Endothelial cell of umbilical vein (primary cell): ENCODE measurements around the gene VARS1. TPM values are rescaled to one million over a fixed set of nuclear protein-coding genes. Genes with fewer than 3 reads are reported as not detected.

Experiments
- BruUV-seq: library from RNA; stranded (reverse); fragments of 400-500 nt; replicated peaks from 2 replicates; lab custom pipeline; 2021; lab: Mats Ljungman, UMichigan
- CTCF ChIA-PET: fragments of 300-600, 350-600 bp; sonication (Branson Sonifier 250); formaldehyde crosslinking; loops from one replicate; lab custom pipeline; 2021; ENCODE audit warnings: antibody characterized with exemption, inconsistent platforms; lab: Charles Lee
- POLR2A ChIA-PET: fragments of 300-600, 350-600 bp; sonication (Branson Sonifier 250); formaldehyde crosslinking; loops from one replicate; lab custom pipeline; 2021; ENCODE audit warnings: antibody characterized with exemption, inconsistent platforms; lab: Charles Lee
- DNase-seq: peaks from one replicate; pipeline ENCODE4 v3.0.0-alpha.2; 2011; ENCODE audit warnings: low read depth, low spot score
- FAIRE-seq: peaks from 2 replicates; lab custom pipeline; 2011; peaks lifted over from hg19 to GRCh38; lab: Jason Lieb, UNC
- H2AFZ ChIP-seq: 2 replicates; pipeline ENCODE4 v1.6.0; 2012; ENCODE audit warnings: low read depth, low read length, control low read depth, inconsistent platforms
- H3K27ac ChIP-seq: 2 replicates; pipeline ENCODE4 v1.5.1; 2011; ENCODE audit warnings: low read depth, mild to moderate bottlenecking, control low read depth, low read length, moderate library complexity; ENCODE audit not compliant: insufficient read depth
- H3K27me3 ChIP-seq, 2 experiments: 2 replicates each; pipeline versions ENCODE4 v1.6.0 to v1.6.1; 2011; ENCODE audit warnings: low read length in 2 of 2, mixed read lengths in 1 of 2; ENCODE audit not compliant: control insufficient read depth in 2 of 2, insufficient read depth in 2 of 2
- H3K36me3 ChIP-seq, 2 experiments: 2 replicates in 1 of 2; 3 replicates in 1 of 2; pipeline ENCODE4 v1.5.1; 2011; ENCODE audit warnings: low read length in 2 of 2, mild to moderate bottlenecking in 1 of 2, moderate library complexity in 1 of 2; ENCODE audit not compliant: control insufficient read depth in 2 of 2, insufficient read depth in 2 of 2; ENCODE audit errors: extremely low read depth in 1 of 2
- H3K4me1 ChIP-seq: 3 replicates; pipeline ENCODE4 v1.5.1; 2011; ENCODE audit warnings: mild to moderate bottlenecking, low read length; ENCODE audit not compliant: control insufficient read depth, insufficient read depth; ENCODE audit errors: extremely low read depth
- H3K4me2 ChIP-seq: 2 replicates; pipeline ENCODE4 v1.6.1; 2011; ENCODE audit warnings: low read length, control low read depth, mixed read lengths; ENCODE audit not compliant: insufficient read depth
- H3K4me3 ChIP-seq, 3 experiments: fragments of 200-600 bp in 1 of 3; sonication (generic), shearing (Covaris generic) in 1 of 3; replicated peaks in 1 of 3; 2 replicates each; pipeline ENCODE4 v1.5.1; 2011 to 2016; ENCODE audit warnings: control low read depth in 3 of 3, low read length in 3 of 3, mild to moderate bottlenecking in 2 of 3, inconsistent platforms in 1 of 3, low read depth in 1 of 3, moderate library complexity in 1 of 3; ENCODE audit not compliant: insufficient read depth in 1 of 3
- H3K79me2 ChIP-seq: 2 replicates; pipeline ENCODE4 v1.6.0; 2012; ENCODE audit warnings: low read length, inconsistent platforms; ENCODE audit not compliant: control insufficient read depth, insufficient read depth
- H3K9ac ChIP-seq: replicated peaks from 2 replicates; pipeline ENCODE3; 2011; ENCODE audit warnings: low read length, control low read depth; ENCODE audit not compliant: insufficient read depth; ENCODE audit errors: extremely low read depth
- H3K9me1 ChIP-seq: replicated peaks from 3 replicates; pipeline ENCODE4 v1.6.0; 2011; ENCODE audit warnings: mild to moderate bottlenecking, low read length; ENCODE audit not compliant: control insufficient read depth, insufficient read depth; ENCODE audit errors: extremely low read depth
- H3K9me3 ChIP-seq: replicated peaks from 2 replicates; pipeline ENCODE4 v1.5.1; 2012; ENCODE audit warnings: low read length, inconsistent platforms; ENCODE audit not compliant: control insufficient read depth, insufficient read depth
- H4K20me1 ChIP-seq: replicated peaks from 2 replicates; pipeline ENCODE3; 2011; ENCODE audit warnings: mild to moderate bottlenecking, low read length; ENCODE audit not compliant: control insufficient read depth, insufficient read depth; ENCODE audit errors: extremely low read depth
- CTCF ChIP-seq, 2 donors: IDR thresholded peaks; 1 replicate in 1 of 2; 2 replicates in 1 of 2; pipeline ENCODE4 v1.5.1; 2011; ENCODE audit warnings: low read length in 2 of 2, mild to moderate bottlenecking in 2 of 2, moderate library complexity in 2 of 2, control low read depth in 1 of 2, inconsistent platforms in 1 of 2, low read depth in 1 of 2; ENCODE audit not compliant: insufficient read depth in 1 of 2; ENCODE audit errors: extremely low read depth in 1 of 2
- EZH2 ChIP-seq: IDR thresholded peaks from 2 replicates; pipeline ENCODE4 v1.6.1; 2012; ENCODE audit warnings: borderline replicate concordance, low read depth, mild to moderate bottlenecking, moderate library complexity, low read length, inconsistent platforms; ENCODE audit not compliant: severe bottlenecking
- FOS ChIP-seq: IDR thresholded peaks from 2 replicates; pipeline ENCODE4 v1.6.1; 2011; ENCODE audit warnings: mild to moderate bottlenecking, low read length, moderate library complexity, borderline replicate concordance; ENCODE audit not compliant: insufficient read depth
- GATA2 ChIP-seq: IDR thresholded peaks from 2 replicates; pipeline ENCODE4 v1.7.0; 2011; ENCODE audit warnings: low read depth, mild to moderate bottlenecking, moderate library complexity, mixed read lengths, low read length; ENCODE audit not compliant: insufficient read length, insufficient read depth
- JUN ChIP-seq: IDR thresholded peaks from 2 replicates; pipeline ENCODE4 v1.6.1; 2011; ENCODE audit warnings: borderline replicate concordance, low read depth; ENCODE audit not compliant: insufficient read length, insufficient read depth
- MAX ChIP-seq: IDR thresholded peaks from 2 replicates; pipeline ENCODE4 v1.6.1; 2011; ENCODE audit not compliant: insufficient read depth, insufficient read length
- MYC ChIP-seq: IDR thresholded peaks from one replicate; pipeline ENCODE4 v1.6.1; 2011; ENCODE audit warnings: mild to moderate bottlenecking, low read depth, low read length
- POLR2A ChIP-seq: IDR thresholded peaks from 2 replicates; pipeline ENCODE4 v1.6.1; 2012; ENCODE audit warnings: low read depth, mild to moderate bottlenecking, control low read depth, low read length
- POLR2AphosphoS5 ChIP-seq: IDR thresholded peaks from 2 replicates; pipeline ENCODE4 v1.6.1; 2012; ENCODE audit warnings: low read depth, mild to moderate bottlenecking, control low read depth, low read length, moderate library complexity; ENCODE audit not compliant: insufficient read depth
- dilution Hi-C: fragments of 300-500 bp; cut with MboI; formaldehyde crosslinking; loops from one replicate; pipeline ENCODE4 v1.15.0; 2019; ENCODE audit warnings: low sequenced_read_pairs; ENCODE audit not compliant: extremely low pct_ligation_motif_present
- intact Hi-C: fragments of 100-400 bp; cut with micrococcal nuclease; formaldehyde crosslinking; loops from one replicate; pipeline ENCODE4 v1.10.0; 2022
- polyA plus RNA-seq, 4 experiments: library from polyadenylated mRNA; depleted of rRNA in 3 of 4; stranded (reverse) in 3 of 4; unstranded in 1 of 4; fragments of >200 nt; gene quantifications; 2 replicates each; pipeline versions ENCODE4 v1.2.1 to v1.2.3, GENCODE V29; 2011 to 2012; ENCODE audit warnings: missing spikeins in 1 of 4
- total RNA-seq: library from RNA; stranded (reverse); gene quantifications from 2 replicates; pipeline ENCODE4 v1.2.3, GENCODE V29; 2021

The VARS1 gene
- total and polyA plus RNA-seq, 2 donors (not counting 3 experiments of a cell fraction or from before 2014, with no cell fraction given) = 37.4 to 121 TPM

GRCh38 chr6:31780507-31781243 is 14.9 kb downstream of the VARS1 start:
- no peak overlapping the region for H3K27ac ChIP-seq
- peaks cover 4% of the 10 kb centered on the region for H3K4me1 ChIP-seq
- FAIRE-seq (no peak), DNase-seq (no peak)
- no peak overlapping the region for H3K4me2 ChIP-seq
- peaks cover 8 to 45% of the 10 kb centered on the region in 2 experiments for H3K36me3 ChIP-seq
- H3K79me2 ChIP-seq = no peaks in the 10 kb centered on the region
- intact Hi-C loops = no loop called here
- no TSS peak for BruUV-seq
- H3K9me3 ChIP-seq = no peaks in the 10 kb centered on the region
- TF ChIP-seq POLR2AphosphoS5 (no peak), EZH2 (no peak)
- H3K27me3 ChIP-seq = no peaks in the 10 kb centered on the region
- ChIA-PET CTCF (interaction anchor here (0.9 to 2.3 kb wide), 2 partner anchors 10 to 11 kb away, joined by 3 to 14 read pairs; no protein-coding TSS in a partner anchor), POLR2A (no interaction called here)
- no peaks in the 10 kb centered on the region for H3K9me1 ChIP-seq
- no peak overlapping the region for H3K9ac ChIP-seq
- no peak overlapping the region for H3K4me3 ChIP-seq
- no peaks in the 10 kb centered on the region for H4K20me1 ChIP-seq
- H2AFZ ChIP-seq = no peak overlapping the region
- dilution Hi-C loops = no loop called here

- no peak overlapping the region for H3K4me2 ChIP-seq
- BruUV-seq = no TSS peak
- H3K9me1 ChIP-seq = no peaks in the 10 kb centered on the region
- dilution Hi-C loops = no loop called here
- no peak overlapping the region for H3K27ac ChIP-seq
- H2AFZ ChIP-seq = no peak overlapping the region
- H3K79me2 ChIP-seq = no peaks in the 10 kb centered on the region
- FAIRE-seq = no peak
- peaks cover 4% of the 10 kb centered on the region for H3K4me1 ChIP-seq
- no peaks in the 10 kb centered on the region for H3K9me3 ChIP-seq
- ChIA-PET CTCF (interaction anchor here (0.9 to 2.3 kb wide), 2 partner anchors 10 to 11 kb away, joined by 3 to 14 read pairs; no protein-coding TSS in a partner anchor), POLR2A (no interaction called here)
- no peak overlapping the region for H3K4me3 ChIP-seq
- intact Hi-C loops = no loop called here
- peaks cover 7 to 45% of the 10 kb centered on the region in 2 experiments for H3K36me3 ChIP-seq
- no peak overlapping the region for H3K9ac ChIP-seq
- TF ChIP-seq JUN = no peak
- TF ChIP-seq POLR2AphosphoS5 = no peak
- TF ChIP-seq EZH2 = no peak
- no peak for TF ChIP-seq MYC
- TF ChIP-seq CTCF (IDR thresholded peaks at IDR 0.05; ENCODE audit: extremely low read depth in 1 of 2, insufficient read depth in 1 of 2, low read depth in 1 of 2, low read length in 2 of 2) = no peak
- TF ChIP-seq MAX = no peak
- no peak for TF ChIP-seq FOS
- no peak for TF ChIP-seq GATA2
- TF ChIP-seq POLR2A = no peak
- H3K27me3 ChIP-seq = no peaks in the 10 kb centered on the region
- no peak for DNase-seq
- no peaks in the 10 kb centered on the region for H4K20me1 ChIP-seq
Observed at GRCh38 chr6:31779908-31780307, 15.6 kb downstream of the VARS1 start.
